ENCODE measurements around the gene UGT1A1.
"Not testable (repeated sequence)": the region's sequence is repeated elsewhere in the genome, so short reads cannot be mapped to it uniquely, and the experiment has no call there.

The UGT1A1 gene

DNA sequence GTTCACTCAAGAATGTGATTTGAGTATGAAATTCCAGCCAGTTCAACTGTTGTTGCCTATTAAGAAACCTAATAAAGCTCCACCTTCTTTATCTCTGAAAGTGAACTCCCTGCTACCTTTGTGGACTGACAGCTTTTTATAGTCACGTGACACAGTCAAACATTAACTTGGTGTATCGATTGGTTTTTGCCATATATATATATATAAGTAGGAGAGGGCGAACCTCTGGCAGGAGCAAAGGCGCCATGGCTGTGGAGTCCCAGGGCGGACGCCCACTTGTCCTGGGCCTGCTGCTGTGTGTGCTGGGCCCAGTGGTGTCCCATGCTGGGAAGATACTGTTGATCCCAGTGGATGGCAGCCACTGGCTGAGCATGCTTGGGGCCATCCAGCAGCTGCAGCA is at the start of gene UGT1A1:
UGT1A1 (plus strand) TSS at position 228 of the 400 bp plus-strand sequence; CDS start at position 246, 18 bp downstream.
- DNase-seq (ENCODE audit: low spot score), result no peak

- DNase-seq (ENCODE audit: low spot score), result peak; percentile 63
These were observed 48.6 kb upstream of the UGT1A1 start for GRCh38 chr2:233711312-233712008.

DNA sequence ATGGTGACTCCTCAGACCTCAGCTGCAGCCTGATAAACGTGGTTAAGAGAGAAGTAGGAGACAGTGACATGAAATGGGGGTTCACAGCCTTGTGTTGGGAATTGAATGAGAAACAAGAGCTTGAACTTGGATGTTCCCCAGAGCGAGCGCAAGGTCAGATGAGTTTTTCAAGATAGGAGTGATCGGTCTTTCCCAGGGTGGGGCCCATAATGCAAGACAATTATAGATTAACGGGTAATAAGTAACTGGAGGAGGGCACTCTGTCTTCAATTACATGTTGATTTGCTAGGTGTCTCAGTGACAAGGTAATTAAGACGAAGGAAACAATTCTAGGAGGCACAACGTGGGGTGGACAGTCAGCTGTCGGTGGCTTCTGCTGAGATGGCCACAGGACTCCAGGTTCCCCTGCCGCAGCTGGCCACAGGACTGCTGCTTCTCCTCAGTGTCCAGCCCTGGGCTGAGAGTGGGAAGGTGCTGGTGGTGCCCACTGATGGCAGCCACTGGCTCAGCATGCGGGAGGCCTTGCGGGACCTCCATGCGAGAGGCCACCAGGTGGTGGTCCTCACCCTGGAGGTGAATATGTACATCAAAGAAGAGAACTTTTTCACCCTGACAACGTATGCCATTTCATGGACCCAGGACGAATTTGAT is 47.3 kb upstream of the UGT1A1 start, which contains the start of gene UGT1A5:
UGT1A5 (plus strand) TSS at position 297 of the 651 bp plus-strand sequence; CDS start at position 382, 85 bp downstream.
- no peak for DNase-seq (ENCODE audit: low spot score)

DNA sequence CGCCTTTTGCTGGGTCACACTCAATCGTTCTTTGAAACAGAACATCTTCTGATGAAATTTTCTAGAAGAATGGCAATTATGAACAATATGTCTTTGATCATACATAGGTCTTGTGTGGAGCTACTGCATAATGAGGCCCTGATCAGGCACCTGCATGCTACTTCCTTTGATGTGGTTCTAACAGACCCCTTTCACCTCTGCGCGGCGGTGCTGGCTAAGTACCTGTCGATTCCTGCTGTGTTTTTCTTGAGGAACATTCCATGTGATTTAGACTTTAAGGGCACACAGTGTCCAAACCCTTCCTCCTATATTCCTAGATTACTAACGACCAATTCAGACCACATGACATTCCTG is 46.8 kb upstream of the UGT1A1 start:
- no peak for DNase-seq (ENCODE audit: low spot score)

GRCh38 chr2:233714121-233714520 is 45.9 kb upstream of the UGT1A1 start:
- DNase-seq (ENCODE audit: low spot score), result no peak

DNA sequence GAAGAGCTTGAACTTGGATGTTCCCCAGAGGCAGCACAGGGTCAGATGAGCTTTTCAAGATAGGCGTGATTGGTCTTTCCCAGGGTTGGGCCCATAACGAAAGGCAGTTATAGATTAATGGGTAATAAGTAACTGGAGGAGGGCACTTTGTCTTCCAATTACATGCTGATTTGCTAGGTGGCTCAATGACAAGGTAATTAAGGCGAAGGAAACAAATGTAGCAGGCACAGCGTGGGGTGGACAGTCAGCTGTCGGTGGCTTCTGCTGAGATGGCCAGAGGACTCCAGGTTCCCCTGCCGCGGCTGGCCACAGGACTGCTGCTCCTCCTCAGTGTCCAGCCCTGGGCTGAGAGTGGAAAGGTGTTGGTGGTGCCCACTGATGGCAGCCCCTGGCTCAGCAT is 41.5 kb upstream of the UGT1A1 start, which contains the start of gene UGT1A4:
UGT1A4 (plus strand) TSS at position 185 of the 400 bp plus-strand sequence; CDS start at position 270, 85 bp downstream.
- DNase-seq (ENCODE audit: low spot score), result no peak

- no peak for DNase-seq (ENCODE audit: low spot score)
These were observed 31.3 kb upstream of the UGT1A1 start, which contains the start of gene UGT1A3 for GRCh38 chr2:233728723-233729301. UGT1A3 (plus strand) TSS chr2:233729042; CDS start chr2:233729127, 85 bp downstream.

- not testable (repeated sequence) for DNase-seq (ENCODE audit: low spot score)
These were observed 23.0 kb upstream of the UGT1A1 start for GRCh38 chr2:233736868-233737653.

GRCh38 chr2:233740870-233741269 is 19.2 kb upstream of the UGT1A1 start:
- DNase-seq (ENCODE audit: low spot score), result no peak

- DNase-seq (ENCODE audit: low spot score), result no peak
These were observed 16.4 kb upstream of the UGT1A1 start for GRCh38 chr2:233743464-233744259.

DNA sequence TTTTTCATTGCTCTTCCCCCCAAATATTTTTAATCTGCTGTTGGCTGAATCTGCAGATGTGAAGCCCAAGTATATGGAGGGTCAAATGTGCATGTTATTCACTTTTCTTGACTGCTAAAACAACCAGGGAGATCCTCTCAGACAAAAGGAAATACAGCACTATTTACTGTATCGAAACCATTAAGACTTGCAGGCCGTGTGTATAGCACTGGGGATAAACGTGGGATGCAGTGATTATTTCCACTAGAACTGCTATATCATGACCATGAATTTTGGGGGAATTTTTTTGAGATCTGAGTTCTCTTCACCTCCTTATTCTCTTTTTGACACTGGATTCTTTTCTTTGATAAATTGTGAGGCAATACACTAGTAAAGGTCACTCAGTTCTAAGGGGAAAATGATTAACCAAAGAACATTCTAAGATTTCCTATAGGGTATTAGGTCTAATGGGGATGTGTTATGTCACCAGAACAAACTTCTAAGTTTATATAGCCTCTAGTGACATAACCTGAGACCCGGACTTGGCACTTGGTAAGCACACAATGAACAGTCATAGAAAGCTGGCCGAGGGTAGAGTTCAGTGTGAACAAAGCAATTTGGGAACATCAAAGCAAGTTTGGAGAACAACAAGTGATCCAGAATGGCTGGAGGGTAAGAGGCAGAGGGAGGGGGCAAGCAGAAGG is 14.9 kb upstream of the UGT1A1 start:
- DNase-seq (ENCODE audit: low spot score), result no peak

DNA sequence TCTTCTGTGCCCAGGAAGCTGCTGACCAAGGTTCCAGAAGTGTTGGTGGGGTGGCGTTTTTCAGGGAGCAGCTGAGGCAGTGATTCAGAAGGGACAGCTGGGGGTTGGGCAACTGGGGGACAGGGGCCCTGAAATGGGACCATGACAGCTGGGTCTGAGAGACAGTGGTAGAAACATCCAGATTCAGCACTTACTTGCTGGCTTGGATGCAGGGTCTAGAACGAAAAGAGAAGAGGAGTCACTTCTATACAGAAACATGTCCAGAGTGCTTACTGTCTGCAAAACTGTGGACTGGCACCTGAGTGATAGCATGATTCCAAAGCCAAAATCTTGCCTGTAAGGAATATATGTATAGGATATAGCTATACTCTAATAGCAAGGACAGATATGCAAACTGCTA is 14.2 kb upstream of the UGT1A1 start:
- not testable (repeated sequence) for DNase-seq (ENCODE audit: low spot score)

GRCh38 chr2:233746475-233747282 is 13.4 kb upstream of the UGT1A1 start:
- no peak for DNase-seq (ENCODE audit: low spot score)

DNA sequence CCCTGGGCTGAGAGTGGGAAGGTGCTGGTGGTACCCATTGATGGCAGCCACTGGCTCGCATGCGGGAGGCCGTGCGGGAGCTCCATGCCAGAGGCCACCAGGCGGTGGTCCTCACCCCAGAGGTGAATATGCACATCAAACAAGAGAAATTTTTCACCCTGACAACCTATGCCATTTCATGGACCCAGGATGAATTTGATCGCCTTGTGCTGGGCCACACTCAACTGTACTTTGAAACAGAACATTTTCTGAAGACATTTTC is 12.9 kb upstream of the UGT1A1 start:
- no peak for DNase-seq (ENCODE audit: low spot score)

DNA sequence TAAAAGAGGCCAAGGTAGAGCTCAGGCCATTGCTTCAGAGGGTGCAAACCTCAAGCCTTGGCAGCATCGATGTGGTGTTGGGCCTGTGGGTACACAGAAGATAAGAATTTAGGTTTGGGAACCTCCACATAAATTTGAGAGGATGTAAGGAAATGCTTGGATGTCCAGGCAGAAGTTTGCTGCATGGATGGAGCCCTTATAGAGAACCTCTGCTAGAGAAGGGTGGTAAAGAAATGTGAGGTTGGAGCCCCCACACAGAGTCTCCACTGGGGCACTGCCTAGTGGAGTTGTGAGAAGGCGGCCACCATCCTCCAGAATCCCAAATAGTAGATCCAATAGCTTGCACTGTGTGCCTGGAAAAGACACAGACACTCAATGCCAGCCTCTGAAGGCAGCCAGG is 9.4 kb upstream of the UGT1A1 start:
- DNase-seq (ENCODE audit: low spot score), result not testable (repeated sequence)

DNA sequence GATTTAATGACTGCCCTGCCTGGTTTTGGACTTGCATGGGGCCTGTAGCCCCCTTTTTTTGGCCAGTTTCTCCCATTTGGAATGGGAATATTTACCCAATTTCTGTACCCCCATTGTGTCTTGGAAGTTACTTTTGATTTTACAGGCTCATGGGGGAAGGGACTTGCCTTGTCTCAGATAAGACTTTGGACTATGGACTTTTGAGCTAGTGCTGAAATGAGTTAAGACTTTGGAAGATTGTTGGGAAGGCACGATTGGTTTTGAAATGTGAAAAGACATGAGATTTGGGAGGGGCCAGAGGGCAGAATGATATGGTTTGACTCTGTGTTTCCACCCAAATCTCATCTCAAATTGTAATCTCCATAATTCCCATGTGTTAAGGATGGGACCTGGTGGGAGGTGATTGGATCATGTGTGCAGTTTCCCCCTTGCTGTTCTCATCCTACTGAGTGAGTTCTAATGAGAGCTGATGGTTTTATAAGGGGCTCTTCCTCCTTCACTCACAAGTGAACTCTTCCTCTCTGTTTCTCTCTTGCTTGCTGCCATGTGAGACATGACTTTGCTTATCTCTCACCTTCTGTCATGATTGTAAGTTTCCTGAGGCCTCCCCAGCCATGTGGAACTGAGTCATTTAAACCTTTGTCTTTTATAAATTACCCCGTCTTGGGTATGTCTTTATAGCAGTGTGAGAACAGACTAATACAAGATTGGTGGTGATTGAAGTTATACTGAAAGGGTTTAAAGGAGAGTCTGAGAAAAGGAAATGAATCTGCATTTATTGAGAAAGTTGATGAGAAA is 8.7 kb upstream of the UGT1A1 start:
- DNase-seq (ENCODE audit: low spot score), result not testable (repeated sequence)

GRCh38 chr2:233754872-233755611 is 5.0 kb upstream of the UGT1A1 start:
- no peak for DNase-seq (ENCODE audit: low spot score)

DNA sequence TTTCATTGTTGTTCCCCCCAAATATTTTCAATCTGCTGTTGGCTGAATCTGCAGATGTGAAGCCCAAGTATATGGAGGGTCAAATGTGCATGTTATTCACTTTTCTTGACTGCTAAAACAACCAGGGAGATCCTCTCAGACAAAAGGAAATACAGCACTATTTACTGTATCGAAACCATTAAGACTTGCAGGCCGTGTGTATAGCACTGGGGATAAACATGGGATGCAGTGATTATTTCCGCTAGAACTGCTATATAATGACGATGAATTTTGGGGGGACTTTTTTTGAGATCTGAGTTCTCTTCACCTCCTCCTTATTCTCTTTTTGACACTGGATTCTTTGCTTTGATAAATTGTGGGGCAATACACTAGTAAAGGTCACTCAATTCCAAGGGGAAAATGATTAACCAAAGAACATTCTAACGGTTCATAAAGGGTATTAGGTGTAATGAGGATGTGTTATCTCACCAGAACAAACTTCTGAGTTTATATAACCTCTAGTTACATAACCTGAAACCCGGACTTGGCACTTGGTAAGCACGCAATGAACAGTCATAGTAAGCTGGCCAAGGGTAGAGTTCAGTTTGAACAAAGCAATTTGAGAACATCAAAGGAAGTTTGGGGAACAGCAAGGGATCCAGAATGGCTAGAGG is 3.5 kb upstream of the UGT1A1 start:
- no peak for DNase-seq (ENCODE audit: low spot score)

Measured in globus pallidus (tissue), 1 donor.